Measurements from ENCODE around the gene FAM216A. TPM values are rescaled to one million over a fixed set of nuclear protein-coding genes. Genes with fewer than 3 reads are reported as not detected.

The FAM216A gene
- total RNA-seq, 1 donor from 2014 or later = 11.0 TPM

DNA sequence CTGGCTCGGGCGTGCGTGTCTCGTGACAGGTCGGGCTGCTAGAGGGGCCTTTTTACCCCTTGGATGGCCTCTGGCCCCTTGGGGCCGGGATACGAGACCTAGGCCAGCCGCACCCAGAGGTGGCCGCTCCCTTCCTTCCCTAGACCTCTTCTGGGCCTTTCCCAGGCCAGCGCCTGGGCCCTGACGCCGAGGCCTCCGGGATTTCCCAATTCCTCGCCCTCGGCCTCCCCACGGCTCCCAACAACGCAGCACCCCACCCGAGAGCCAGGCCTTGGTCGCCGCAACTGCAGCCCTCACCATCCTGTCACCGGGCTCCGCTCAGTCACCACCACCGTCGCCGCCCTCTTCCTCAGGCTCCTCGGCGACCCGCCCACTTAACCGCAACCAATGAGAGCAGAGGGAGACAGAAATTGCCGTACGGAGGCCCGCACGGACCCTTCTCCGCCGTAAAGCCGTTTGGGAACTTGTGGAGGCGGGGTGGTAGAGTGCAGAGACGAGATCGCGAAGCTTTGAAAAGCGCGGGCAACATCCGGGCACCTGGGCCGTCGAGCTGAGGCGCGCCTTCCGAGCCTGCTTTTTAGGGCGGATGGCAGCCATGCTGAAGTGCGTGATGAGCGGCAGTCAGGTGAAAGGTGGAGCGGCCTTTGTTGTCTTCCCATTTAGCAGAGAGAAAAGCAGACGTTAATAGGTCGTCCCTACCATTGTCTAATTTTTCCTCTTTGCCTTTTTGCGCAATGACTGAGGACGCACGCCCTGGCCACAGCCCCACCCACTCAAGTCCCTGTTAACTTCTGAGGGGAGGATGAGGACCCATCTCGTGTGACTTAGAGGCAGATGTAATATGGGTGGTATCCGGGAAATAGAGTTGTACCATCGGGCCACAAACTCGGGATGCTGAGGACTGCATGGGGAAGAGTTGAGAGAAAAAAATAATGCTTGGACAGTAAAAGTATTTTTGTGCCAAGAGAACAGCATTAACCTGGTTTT, 33.4 kb downstream of the FAM216A start, which contains the start of the genes RAD9B and VPS29:
Gene RAD9B, plus strand, starts transcription at position 580 of the 987 bp plus-strand sequence. Its CDS starts 7 bp downstream, at position 587.
Gene VPS29, minus strand, starts transcription at position 360 of the 987 bp plus-strand sequence. Its CDS starts 60 bp downstream, at position 300.
- H3K4me3 ChIP-seq = peak within 1 kb of the TSS; percentile 86 to 97
- H3K4me1 ChIP-seq = peaks cover 38% of the 10 kb centered on the region
- TF ChIP-seq POLR2AphosphoS5 (IDR thresholded peaks at IDR 0.05; ENCODE audit: insufficient read depth in 1 of 2, low read depth in 1 of 2) (peak; percentile 99), POLR2A (IDR thresholded peaks at IDR 0.05) (peak in 1 of 2 donors; percentile 68)
- TF ChIP-seq, protein P1, sequence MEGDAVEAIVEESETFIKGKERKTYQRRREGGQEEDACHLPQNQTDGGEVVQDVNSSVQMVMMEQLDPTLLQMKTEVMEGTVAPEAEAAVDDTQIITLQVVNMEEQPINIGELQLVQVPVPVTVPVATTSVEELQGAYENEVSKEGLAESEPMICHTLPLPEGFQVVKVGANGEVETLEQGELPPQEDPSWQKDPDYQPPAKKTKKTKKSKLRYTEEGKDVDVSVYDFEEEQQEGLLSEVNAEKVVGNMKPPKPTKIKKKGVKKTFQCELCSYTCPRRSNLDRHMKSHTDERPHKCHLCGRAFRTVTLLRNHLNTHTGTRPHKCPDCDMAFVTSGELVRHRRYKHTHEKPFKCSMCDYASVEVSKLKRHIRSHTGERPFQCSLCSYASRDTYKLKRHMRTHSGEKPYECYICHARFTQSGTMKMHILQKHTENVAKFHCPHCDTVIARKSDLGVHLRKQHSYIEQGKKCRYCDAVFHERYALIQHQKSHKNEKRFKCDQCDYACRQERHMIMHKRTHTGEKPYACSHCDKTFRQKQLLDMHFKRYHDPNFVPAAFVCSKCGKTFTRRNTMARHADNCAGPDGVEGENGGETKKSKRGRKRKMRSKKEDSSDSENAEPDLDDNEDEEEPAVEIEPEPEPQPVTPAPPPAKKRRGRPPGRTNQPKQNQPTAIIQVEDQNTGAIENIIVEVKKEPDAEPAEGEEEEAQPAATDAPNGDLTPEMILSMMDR (IDR thresholded peaks at IDR 0.05) = peak in 1 of 3 experiments; percentile 14
- no peaks in the 10 kb centered on the region for H3K27me3 ChIP-seq
- no peaks in the 10 kb centered on the region for H3K36me3 ChIP-seq
- peak; percentile 97 for DNase-seq (ENCODE audit: extremely low spot score in 2 of 2)
- no peaks in the 10 kb centered on the region for H3K9me3 ChIP-seq
- peak within 1 kb of the TSS; percentile 85 for H3K27ac ChIP-seq
- intact Hi-C loops (cut with DNase I) = loop anchor here (10.0 kb wide), 1 partner anchor 47 kb away; the partner anchor contains the start of gene ARPC3

DNA sequence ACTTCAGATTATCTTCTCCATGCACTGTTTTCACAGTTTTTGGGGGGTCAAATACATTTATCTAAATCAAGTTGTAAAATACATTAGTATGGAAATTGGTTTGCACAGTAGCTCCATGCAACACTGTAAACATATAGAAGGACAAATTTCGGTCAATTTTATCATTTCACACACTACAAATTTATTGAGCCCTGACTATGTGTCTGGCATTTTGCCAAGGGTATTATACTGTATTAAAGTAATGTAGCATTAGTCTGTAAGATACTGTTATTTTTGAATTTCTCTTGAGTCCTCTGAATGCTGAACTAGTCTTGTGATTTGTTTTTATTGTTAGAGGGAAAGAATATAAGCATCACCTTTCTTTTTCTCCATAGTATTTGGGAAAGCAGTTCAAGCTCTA, 34.8 kb downstream of the FAM216A start:
- no peak overlapping the region for H3K27ac ChIP-seq
- no peaks in the 10 kb centered on the region for H3K9me3 ChIP-seq
- no peak overlapping the region for H3K4me3 ChIP-seq
- TF ChIP-seq, protein P1 (IDR thresholded peaks at IDR 0.05) = no peak
- TF ChIP-seq POLR2A (IDR thresholded peaks at IDR 0.05) (no peak), POLR2AphosphoS5 (IDR thresholded peaks at IDR 0.05; ENCODE audit: insufficient read depth in 1 of 2, low read depth in 1 of 2) (no peak)
- intact Hi-C loops (cut with DNase I) = loop anchor here (10.0 kb wide), 1 partner anchor 49 kb away; the partner anchor contains the start of gene ARPC3
- DNase-seq (ENCODE audit: extremely low spot score in 2 of 2) = no peak
- no peaks in the 10 kb centered on the region for H3K36me3 ChIP-seq
- no peaks in the 10 kb centered on the region for H3K27me3 ChIP-seq
- H3K4me1 ChIP-seq = peaks cover 27% of the 10 kb centered on the region

DNA sequence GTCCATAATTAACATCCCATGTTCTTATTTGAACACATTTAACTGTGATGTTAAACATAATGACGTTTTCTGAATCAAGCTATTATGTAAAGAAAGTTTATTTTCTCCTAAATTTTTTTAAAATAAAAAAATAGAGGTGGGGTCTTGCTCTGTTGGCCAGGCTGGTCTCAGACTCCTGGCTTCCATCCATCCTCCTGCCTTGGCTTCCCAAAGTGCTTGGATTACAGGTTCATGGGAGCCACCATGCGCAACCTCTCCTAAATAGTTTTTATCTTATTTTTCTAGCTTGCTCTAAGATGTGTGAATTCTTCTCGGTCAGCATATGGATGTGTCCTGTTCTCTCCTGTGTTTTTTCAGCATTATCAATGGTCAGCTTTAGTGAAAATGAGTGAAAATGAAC, 36.7 kb downstream of the FAM216A start:
- intact Hi-C loops (cut with DNase I) = loop anchor here (10.0 kb wide), 1 partner anchor 51 kb away; the partner anchor contains the start of gene ARPC3
- no peaks in the 10 kb centered on the region for H3K27me3 ChIP-seq
- H3K27ac ChIP-seq = no peak overlapping the region
- H3K9me3 ChIP-seq = no peaks in the 10 kb centered on the region
- no peak overlapping the region for H3K4me3 ChIP-seq
- H3K4me1 ChIP-seq = peaks cover 10% of the 10 kb centered on the region
- TF ChIP-seq, protein P1 (IDR thresholded peaks at IDR 0.05) = no peak
- TF ChIP-seq POLR2AphosphoS5 (IDR thresholded peaks at IDR 0.05; ENCODE audit: insufficient read depth in 1 of 2, low read depth in 1 of 2) = no peak
- no peak for TF ChIP-seq POLR2A (IDR thresholded peaks at IDR 0.05)
- no peak for DNase-seq (ENCODE audit: extremely low spot score in 2 of 2)
- H3K36me3 ChIP-seq = no peaks in the 10 kb centered on the region

DNA sequence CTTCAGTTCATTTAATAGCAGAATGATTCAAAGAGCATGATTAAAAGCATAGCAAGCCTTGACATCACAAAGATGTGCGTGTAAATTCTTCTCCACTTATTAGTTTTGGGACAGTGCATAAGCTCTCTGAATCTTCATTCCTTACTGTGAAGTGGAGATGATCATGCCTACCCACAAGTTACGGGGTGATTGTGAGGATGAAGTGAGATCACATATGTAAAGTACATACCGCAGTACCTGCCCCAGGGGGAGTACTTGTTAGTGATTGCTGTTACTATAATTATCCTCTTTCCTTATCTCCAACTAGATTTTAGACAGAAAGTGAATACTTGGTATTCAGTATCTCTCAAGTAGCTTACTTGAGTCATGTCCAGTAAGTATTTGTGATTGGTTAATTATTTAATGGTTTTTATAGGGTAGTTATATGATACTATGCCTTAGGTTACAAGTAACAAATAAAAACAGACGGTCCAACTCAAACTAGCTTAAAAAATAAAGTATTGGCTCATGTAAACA, 39.5 kb downstream of the FAM216A start:
- no peak overlapping the region for H3K4me3 ChIP-seq
- DNase-seq (ENCODE audit: extremely low spot score in 2 of 2) = no peak
- H3K4me1 ChIP-seq = no peaks in the 10 kb centered on the region
- no peaks in the 10 kb centered on the region for H3K9me3 ChIP-seq
- no peak overlapping the region for H3K27ac ChIP-seq
- TF ChIP-seq POLR2A (IDR thresholded peaks at IDR 0.05) (no peak), POLR2AphosphoS5 (IDR thresholded peaks at IDR 0.05; ENCODE audit: insufficient read depth in 1 of 2, low read depth in 1 of 2) (no peak)
- TF ChIP-seq, protein P1 (IDR thresholded peaks at IDR 0.05) = no peak
- no peaks in the 10 kb centered on the region for H3K27me3 ChIP-seq
- H3K36me3 ChIP-seq = no peaks in the 10 kb centered on the region
- intact Hi-C loops (cut with DNase I) = loop anchor here (10.0 kb wide), 1 partner anchor 53 kb away; the partner anchor contains the start of gene ARPC3

All from vagina (tissue), 2 donors.